Stimulated activated CD4-positive, alpha-beta T cell treated with anti-CD3 and anti-CD28 coated beads, Interleukin-1b, Interleukin-23, amount 100 ng/mL, for 4 hours (primary cell): ENCODE data around the gene BMP2K.
"Not testable (repeated sequence)": the region's sequence is repeated elsewhere in the genome, so short reads cannot be mapped to it uniquely, and the experiment has no call there.

ENCODE experiments used
- DNase-seq, 2 donors: peaks; one replicate each; pipeline ENCODE4 v3.0.0-alpha.2; 2020; ENCODE audit warnings: low read depth in 2 of 2

Gene BMP2K

GRCh38 chr4:78795594-78796416 is 19.7 kb downstream of the BMP2K start:
- DNase-seq: not testable (repeated sequence)

DNA sequence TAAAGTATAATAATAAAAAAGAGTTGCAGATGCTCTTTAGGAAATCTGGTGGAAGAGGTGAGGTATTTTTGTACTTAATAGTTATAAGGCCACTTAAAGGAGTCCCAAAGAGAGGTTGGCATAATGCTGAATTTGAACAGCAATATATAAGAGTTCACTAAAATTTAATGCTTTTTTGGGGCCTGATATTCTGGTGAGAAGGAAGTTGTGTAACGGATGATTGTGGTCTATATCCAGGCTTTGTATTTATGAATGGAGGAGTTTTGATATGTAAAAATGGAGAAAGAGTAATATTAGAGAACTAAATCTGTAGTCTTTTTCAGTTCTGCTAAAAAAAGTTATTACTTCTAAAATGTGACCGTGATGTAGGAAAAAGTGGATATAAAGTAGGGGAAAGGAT is 20.4 kb downstream of the BMP2K start:
- DNase-seq: no peak

DNA sequence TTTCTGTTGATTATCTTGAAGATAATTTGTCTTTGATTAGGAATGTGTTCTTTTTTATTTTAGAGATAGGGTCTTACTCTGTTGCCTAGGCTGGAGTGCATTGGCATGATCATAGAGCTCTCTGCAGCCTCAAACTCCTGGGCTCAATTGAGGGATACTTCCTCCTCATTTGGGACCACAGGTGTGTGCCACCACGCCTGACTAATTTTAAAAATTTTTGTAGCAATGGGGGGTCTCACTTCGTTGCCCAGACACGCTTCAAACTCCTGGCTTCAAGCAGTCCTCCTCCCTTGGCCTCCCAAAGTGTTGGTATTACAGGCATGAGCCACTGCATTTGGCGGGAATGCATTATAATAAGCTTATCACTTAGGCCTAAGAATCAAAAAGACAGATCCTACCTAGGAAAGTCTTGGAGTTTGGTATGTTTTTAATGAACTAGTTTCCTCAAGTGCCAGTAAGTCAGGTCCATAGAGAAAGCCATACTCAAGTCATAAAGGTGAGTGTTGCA is 21.7 kb downstream of the BMP2K start:
- no peak for DNase-seq

DNA sequence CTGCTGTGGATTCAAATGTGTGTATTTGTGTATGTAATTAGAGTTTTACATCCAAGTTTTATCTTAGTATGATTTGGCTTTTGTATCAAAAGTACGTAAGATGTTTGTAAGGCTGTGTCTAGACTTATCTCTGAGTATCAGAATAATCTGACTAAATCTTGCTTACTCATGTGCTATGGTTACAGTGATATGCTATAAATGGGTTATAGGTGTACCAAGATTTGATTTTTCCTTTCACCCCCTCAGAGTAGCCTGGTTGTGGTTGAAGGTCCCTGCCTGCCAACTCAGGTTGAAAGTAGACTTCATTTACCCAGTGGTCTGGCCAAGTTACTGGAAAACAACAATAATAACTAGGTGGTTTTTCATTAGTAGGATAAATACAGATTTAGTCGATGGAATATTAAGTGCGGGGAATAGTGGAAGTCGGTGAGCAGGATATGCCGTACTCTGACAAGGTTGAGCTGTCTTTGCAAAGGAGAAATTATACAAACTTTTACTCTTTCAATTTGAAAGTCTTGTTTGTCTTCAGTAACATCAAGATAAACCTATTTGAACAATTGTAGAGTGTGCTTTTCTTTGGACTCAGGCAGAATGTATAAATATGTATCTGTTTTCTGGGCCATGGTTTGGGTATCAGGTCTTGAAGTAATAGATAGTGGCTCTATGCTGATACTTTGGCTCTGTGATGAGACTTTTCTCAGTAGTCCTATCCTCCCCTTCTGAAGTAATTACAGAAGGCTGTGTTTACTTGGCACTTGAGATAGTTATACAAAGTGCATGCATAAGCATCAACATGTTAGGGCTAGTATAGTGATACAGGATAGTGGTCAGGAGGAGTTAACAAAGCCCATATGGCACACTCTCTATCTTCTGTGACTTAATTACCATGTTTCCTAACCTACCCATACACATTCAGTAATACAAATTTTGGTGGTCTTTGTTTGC is 23.7 kb downstream of the BMP2K start:
- no peak for DNase-seq

DNA sequence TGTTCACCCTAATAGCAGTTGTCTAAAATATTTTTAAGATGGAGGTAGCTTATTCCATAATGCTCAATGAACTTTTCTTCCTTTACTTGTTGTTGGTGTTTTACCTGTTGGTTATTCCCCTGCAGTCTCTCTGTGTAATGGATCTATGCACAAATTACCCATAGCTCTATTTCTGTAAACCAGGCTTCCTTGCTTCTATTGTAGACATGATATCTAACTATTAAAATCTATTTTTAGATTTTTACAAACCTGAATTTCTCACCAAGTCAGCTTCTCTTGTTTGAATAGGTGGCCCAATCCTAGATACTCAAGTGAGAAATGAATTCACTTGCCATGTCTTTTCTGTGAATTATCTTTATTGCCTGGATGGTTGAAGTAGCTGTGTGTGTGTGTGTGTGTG is 24.8 kb downstream of the BMP2K start:
- DNase-seq: no peak

- no peak for DNase-seq
Measured at GRCh38 chr4:78803983-78804382, 27.8 kb downstream of the BMP2K start.

DNA sequence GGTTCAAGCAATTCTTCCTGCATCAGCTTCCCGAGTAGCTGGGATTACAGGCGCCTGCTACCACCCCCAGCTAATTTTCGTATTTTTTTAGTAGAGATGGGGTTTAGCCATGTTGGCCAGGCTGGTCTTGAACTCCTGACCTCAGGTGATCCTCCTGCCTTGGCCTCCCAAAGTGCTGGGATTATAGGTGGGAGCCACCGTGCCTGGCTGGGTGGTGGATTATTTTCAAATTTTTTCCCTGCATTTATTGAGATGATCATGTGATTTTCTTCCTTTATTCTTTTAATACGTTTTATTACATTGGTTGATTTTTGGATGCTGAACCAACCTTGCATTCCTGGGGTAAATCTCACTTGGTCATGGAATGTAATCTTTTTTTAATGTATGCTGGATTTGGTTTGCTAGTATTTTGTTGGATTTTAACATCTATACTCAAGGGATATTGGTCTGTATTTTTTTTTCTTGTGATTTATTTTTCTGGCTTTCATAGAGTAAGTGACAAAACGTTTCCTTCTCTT is 30.9 kb downstream of the BMP2K start:
- no peak for DNase-seq

DNA sequence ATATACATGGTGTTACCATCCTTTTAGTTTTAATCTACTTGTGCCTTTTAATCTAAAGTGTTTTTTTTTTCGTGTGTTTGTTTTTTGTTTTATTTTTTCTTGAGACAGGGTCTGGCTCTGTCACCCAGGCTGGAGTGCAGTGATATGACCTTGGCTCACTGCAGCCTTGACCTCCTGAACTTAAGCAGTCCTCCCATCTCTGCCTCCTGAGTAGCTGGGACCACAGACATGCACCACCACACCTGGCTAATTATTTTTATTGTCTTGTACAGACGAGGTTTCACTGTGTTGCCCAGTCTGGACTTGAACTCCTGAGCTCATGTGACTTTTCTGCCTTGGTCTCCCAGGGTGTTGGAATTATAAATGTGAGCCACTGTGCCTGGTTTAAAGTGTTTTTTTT is 33.1 kb downstream of the BMP2K start:
- no peak for DNase-seq

DNA sequence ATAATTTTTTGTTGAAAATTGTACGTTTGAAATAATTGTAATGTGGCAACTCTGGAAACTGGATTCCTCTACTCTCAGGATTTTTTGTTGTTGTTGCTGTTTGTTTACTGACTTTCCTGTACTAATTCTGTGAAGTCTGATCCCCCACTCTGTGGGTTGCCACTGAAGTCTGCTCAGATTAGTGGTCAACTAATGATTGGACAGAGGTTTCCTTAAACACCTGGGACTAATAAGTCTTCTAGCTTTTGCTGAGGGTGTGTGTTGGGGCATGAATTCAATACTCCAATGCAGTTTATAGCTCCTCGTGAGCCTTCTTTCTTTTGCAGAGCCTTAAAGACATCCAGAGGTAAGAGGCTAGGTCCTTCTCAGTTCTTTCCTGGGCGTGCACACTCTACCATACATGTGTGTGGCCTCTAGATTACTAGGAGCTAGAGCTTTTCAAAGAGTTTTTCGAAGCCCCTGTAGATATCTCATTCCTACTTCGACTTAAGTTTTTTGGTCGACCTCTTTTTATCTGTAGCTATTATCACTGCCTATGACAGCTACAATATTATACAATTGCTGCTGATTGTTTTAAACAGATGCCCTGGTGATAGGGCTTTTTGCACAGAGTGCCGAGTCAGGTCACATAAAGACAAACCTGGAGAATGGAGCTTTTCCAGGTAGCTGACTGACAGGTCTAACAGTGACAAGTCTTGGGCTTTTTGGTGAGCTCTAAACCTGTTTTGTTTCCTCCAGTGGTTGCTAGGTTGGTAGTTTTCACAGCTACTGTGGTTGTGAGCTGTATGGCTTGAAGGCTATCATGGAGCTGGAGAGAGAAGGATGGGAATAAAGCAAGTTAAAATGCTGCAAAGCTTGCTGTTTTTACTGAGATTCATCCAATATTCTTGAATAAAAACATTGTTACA is 34.0 kb downstream of the BMP2K start:
- no peak for DNase-seq

DNA sequence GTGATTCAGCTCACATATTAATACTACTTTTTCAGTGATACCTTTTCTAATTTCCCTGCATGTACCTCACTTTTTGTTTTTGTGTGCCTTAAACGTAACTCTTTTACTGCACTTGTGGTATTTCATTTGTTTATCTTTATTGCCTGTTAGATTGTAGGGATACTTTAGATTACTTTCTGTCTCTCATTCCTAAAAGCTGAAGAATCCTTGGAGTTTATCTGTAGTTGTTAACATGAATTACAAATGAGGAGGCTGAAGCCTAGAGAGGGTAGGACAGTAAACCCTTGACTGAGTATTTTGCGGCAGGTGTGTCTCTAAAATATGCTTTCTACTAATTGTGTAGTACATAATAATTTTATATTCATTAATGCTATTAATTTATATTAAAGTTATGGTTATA is 34.9 kb downstream of the BMP2K start:
- DNase-seq: no peak

DNA sequence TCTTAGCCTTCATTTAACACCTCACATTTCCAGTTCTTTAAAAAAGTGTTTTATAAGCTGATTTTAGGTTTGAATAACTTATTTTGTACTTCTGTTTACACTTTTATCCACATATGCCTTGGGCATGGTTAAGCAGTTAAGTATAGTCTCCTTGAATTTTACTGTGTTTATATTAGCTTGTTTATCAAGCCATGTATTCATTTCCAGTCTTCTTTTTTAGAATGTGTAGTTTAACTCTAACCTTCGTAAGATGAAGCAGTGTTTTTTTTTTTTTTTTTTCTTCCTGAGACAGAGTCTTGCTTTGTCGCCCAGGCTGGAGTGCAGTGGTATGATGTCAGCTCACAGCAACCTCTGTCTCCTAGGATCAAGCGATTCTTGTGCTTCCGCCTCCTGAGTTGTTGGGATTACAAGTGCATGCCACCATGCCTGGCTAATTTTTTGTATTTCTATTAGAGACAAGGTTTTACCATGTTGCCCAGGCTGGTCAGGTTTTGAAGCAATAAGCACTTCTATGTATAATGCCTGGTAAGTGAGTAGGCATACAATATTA is 42.5 kb downstream of the BMP2K start:
- no peak for DNase-seq

DNA sequence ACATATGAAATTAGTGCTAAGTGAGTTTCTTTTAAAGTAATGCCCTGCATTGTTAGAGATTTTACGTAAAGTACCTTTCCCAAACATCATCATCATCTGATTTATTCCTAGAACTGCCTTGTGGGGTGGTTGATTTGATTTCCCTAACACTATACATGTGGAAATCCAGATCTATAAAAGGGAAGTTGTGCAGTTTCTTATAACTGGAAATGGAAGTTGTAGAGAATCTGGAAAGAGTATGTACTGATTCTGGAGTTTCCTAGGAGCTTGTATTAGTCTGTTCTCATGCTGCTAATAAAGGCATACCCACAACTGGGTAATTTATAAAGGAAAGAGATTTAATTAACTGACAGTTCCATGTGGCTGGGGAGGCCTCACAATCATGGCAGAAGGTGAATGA is 47.9 kb downstream of the BMP2K start:
- DNase-seq: no peak

DNA sequence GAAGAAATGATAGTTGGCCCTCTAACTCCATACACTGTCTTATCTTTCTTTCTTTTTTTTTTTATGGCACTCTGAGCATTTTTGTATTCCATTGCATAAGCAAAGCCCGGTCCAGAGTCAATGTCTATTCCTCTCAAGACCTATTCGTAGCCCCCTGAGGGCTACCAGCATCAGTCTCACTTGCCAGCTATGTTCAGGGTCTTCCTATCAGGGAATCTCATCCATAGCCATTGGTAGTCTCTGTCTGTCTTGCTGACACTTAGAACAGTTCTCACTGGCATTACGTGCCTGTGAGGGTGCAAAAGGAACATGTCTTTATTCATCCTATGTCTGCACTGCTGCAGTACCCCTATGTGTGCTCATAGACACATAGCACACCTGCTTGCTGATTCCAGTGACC is 51.0 kb downstream of the BMP2K start:
- no peak for DNase-seq

DNA sequence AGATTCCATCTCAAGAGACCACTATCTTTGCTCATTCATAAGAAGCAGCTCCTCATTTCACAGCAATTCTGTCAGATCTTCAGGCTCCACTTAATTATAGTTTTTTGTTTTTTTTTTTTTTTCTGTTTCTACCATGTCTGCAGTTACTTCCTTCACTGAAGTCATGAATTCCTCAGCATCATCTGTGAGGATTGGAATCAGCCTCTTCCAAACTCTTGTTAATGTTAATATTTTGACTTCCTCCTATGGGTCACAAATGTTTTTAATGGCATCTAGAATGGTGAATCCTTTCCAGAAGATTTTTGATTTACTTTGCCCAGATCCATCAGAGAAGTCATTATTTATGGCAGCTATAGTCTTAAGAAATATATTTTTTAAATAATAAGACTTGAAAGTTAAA is 53.1 kb downstream of the BMP2K start:
- no peak for DNase-seq

GRCh38 chr4:78839676-78840075 is 63.5 kb downstream of the BMP2K start:
- DNase-seq: not testable (repeated sequence)

DNA sequence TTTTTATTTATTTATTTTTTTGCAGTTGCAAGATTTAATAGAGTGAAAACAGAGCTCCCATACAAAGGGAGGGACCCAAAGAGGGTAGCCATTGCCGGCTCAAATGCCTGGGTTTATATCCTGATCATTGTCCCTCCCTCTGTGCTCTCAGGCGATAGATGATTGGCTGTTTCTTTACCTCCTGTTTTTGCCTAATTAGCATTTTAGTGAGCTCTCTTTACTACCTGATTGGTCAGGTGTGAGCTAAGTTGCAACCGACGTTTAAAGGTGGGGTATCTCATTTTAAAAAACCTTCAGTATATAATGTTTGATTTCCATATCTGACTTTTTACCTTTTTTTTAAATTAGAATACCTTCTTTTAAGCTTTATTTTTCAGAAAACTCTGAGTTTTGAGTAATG is 64.1 kb downstream of the BMP2K start:
- not testable (repeated sequence) for DNase-seq

GRCh38 chr4:78845472-78845871 is 69.3 kb downstream of the BMP2K start:
- no peak for DNase-seq

GRCh38 chr4:78846258-78846657 is 70.1 kb downstream of the BMP2K start:
- DNase-seq: no peak

- no peak for DNase-seq
Measured at GRCh38 chr4:78862314-78862737, 86.2 kb downstream of the BMP2K start.

GRCh38 chr4:78863254-78863869 is 87.2 kb downstream of the BMP2K start:
- no peak for DNase-seq

DNA sequence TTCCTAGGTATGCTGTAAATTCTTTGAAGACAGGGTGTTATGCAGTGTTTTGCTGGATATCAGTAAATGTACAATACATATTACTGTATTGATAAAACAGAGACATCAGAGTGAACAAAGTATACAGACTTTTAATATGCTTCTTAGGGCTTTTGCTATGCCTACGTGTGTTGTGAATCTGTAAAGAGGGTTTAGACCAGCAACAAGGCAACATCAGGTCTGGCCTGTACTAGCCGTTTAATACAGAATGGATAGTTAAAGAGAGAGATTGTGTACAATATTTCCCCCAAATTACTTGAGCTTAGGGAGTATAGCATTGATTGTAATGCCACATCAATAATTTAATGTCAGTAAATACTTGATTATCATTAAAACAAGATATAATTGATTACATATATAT is 87.8 kb downstream of the BMP2K start:
- no peak for DNase-seq
